NCI-H1930 (cell line): ENCODE measurements around the gene CFAP54.
"Not testable (repeated sequence)": the region's sequence is repeated elsewhere in the genome, so short reads cannot be mapped to it uniquely, and the experiment has no call there.

Experiments
- DNase-seq, 2 experiments: peaks; one replicate each; lab custom pipeline; 2025; lab: John Stamatoyannopoulos, UW

The CFAP54 gene

GRCh38 chr12:96473394-96474093, 15.8 kb upstream of the CFAP54 start:
- DNase-seq: no peak

DNA sequence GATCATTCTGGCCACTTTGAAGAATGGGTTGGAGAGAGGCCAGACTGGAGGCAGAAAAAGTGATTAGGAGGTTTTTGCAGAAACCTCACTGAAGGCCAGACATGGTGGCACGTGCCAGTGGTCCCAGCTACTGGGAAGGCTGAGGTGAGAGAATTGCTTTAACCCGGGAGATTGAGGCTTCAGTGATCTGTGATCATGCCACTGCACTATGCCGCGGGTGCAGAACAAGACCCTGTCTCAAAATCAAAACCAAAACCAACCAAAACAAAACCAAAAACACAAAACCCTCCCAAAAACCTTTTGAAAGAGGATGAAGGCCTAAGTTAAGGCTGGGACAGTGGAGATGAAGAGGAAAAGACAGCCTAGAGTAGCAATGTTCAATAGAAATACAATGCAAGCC, 15.2 kb upstream of the CFAP54 start:
- DNase-seq: no peak

- no peak for DNase-seq
Measured at GRCh38 chr12:96478011-96478410, 11.4 kb upstream of the CFAP54 start.

- no peak for DNase-seq
Measured at GRCh38 chr12:96482086-96482485, 7.3 kb upstream of the CFAP54 start.

DNA sequence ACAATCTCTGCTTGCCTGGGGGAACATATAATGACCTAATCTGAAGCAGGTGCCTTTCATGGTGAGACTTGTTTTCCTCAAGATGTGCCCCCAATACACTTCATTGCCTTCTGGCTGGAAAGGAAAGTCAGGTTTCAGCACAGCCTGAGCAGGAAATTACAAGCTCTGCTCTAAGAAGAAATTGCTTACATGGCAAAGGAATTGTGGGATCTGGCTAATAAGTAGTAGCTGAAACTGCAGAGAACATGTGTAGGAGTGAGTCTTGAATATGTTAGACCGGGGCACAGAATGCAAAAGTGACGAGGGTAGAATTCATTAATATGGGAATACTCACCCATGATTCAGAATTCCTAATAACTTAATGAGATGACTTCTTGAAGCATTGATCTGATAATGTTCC, 6.3 kb upstream of the CFAP54 start:
- DNase-seq: no peak

GRCh38 chr12:96486751-96487613, 2.4 kb upstream of the CFAP54 start:
- no peak for DNase-seq

DNA sequence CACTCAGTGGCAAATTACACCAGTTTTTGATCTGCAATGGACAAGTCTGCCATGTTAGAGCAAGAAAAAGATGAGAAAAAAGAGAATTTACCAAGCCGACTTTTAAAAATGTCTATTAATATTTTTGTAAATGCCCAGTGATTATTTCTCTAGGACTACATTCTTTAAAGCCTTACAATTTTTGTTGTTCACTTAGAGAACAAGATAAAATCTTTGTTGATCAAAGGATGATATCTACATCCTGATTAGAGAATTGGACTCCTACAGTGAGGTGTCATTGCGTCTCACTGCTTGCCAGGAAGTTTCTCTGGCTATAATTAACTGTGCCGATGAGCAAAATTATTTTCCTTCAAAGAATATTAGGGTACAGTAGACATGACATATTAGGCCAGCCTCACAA, 1.7 kb upstream of the CFAP54 start:
- DNase-seq: no peak

DNA sequence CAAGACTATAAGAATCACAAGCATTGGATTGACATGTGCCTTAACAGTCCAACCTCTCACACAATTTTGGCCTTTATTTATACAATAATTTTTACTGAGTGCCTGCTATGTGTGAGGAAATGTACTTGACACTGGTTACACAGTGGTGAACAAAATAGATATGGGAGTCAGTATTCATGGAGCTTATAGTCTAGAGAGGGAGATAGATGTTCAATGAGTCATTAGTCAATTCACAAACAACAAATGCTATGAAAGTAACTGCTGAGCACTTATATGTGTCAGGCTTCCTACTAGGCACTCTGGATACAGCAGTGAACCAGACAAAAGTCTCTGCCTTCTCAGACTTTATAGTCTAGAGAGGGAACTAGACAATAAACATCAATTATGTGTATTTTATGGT, 3.7 kb downstream of the CFAP54 start:
- no peak for DNase-seq

DNA sequence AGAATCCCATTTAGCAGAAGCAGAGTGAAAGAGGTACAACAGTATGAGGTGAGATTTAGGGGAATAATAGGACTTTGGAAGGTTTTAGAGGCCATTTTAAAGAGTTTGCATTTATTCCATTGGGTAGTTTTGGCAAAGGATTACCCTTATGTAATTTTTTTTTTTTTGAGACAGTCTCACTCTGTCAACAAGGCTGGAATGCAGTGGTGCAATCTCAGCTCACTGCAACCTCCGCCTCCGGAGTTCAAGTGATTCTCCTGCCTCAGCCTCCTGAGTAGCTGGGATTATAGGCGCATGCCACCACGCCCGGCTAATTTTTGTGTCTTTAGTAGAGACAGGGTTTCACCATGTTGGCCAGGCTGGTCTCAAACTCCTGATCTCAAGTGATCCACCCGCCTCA, 4.8 kb downstream of the CFAP54 start:
- DNase-seq: not testable (repeated sequence)

DNA sequence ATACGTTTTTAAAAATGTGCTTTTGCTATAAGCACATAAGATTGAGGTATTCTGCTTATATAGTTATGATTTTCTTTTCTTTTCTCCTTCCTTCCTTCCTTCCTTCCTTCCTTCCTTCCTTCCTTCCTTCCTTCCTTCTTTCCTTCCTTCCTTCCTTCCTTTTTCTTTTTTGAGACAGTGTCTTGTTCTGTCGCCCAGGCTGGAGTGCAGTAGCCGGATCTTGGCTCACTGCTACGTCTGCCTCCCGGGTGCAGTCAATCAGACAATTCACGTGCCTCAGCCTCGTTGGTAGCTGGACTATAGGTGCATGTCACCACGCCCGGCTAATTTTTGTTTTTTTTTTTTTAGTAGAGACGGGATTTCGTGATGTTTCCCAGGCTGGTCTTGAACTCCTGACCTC, 5.8 kb downstream of the CFAP54 start:
- no peak for DNase-seq

DNA sequence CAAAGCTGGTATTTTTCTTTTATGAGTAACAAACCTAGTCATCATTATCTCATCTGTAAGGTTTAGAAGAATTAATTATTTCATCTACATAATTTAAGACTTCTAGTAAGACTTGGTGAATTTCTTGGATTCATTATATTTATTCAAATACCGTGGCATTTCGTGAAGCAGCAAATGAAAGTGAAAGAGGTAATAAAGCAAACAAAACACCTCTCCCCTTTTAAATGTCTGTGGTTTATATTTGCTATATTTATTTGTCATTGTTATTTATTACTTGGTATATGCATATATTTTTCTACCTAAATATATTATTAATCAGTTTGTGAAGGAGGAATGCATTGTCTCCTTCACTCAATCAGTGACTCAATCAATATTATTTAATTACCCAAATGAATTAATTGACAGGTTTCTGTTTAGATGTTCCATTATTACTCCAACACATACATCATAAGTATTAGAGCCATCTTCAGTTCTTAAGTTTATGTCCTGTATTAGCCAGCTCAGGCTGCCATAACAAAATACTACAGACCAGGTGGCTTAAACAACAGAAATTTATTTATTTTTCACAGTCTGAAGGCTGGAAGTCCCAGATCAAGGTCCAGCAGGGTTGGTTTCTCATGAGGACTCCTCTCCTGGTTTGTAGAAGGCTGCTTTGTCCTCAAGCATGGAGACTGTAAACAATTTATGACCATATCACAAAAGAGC, 6.6 kb downstream of the CFAP54 start:
- no peak for DNase-seq

DNA sequence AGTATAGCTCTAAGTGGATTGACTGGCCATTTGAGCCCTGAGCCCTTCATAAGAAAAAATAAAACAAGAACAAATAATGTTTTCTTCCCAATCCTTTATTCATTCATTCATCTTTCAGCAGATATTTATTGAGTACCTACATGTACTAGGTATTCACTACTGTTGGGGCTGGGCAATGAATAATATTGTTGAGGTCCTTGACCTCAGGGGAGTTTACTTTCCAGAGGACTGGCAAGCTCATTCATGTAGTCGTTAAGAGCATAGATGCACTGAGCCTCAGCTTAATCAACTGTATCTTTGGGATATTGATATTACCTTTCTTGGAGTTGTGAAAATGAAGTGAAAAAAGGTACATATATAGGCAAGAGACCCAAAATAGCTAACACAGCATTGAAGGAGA, 7.6 kb downstream of the CFAP54 start:
- DNase-seq: no peak

DNA sequence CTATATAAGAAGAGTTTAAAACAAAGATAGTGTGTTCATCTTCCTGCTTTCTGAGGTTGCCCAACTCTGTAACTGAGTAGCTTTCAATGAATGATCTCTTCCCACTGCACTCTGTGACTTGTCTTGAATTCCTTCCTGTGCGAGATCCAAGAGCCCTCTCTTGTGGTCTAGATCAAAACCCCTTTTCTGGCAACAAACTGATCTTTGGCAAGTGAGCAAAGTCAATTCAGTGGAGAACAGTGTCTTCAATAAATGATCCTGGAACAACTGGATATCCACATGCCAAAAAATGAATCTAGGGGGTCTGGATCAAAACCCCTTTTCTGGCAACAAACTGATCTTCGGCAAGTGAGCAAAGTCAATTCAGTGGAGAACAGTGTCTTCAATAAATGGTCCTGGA, 8.5 kb downstream of the CFAP54 start:
- no peak for DNase-seq

- DNase-seq: no peak
Measured at GRCh38 chr12:96500693-96501092, 11.3 kb downstream of the CFAP54 start.

GRCh38 chr12:96501133-96501761, 11.9 kb downstream of the CFAP54 start:
- no peak for DNase-seq

DNA sequence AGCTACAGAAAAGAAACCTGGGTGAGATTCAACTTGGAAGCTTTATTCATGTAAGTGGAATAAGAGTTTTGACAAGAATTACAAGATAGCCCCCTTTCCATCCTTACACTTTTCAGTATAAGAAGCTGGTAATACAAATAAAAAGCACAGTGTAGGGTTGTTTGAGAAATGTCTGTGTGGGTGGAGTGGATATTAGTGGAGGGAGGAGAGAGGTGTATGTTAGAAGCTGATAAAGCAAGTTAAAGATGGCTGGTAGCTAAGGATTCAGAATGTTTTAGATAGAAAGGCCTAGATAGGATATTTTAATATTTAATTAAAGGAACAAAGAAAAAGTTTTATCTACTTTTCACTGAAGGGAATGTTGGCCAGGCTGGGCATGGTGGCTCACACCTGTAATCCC, 12.5 kb downstream of the CFAP54 start:
- no peak for DNase-seq

DNA sequence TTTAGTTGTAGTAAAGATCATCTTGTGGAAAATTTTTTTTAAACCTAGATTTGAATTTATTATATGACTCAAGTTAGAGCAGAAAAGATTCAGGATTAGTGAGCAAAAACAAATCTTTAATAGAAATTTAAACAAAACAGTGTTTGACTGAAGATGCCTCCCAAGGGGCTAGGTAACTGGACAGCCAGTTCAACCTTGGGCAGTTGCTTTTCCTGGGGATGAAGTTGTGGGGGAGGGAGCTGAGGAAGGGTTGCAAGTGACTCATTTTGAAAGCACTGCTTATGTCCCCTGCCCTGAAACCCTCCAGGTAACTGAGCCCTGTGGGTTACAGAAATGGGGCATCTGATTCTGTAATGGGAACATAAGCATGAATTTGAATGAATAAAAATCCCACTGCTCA, 13.1 kb downstream of the CFAP54 start:
- no peak for DNase-seq

DNA sequence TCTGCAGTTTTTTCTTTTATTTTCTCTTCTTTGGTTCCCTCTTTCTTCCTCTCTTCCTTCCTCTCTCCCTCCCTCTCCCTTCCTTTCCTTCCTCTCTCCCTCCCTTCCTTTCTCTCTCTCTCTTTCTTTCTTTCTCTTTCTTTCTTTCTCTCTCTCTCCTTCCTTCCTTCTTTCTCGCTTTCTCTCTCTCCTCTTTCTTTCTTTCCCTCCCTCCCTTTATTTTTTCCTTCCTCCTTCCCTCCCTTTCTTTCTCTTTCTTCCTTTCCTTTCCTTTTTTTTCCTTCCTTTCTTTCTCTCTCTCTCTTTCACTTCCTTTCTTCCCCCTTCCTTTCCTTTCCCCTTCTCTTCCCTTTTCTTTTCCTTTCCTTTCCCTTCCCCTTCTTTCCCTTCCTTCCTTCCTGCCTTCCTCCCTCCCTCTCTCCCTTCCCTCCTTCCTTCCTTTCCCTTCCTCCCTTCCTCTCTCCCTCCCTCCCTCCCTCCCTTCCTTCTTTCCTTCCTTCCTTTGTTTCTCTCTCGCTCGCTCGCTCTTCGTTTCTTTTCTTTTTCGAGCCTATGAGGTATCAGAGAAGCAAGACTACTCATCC, 13.7 kb downstream of the CFAP54 start:
- no peak for DNase-seq

- DNase-seq: no peak
Measured at GRCh38 chr12:96503976-96504375, 14.6 kb downstream of the CFAP54 start.

DNA sequence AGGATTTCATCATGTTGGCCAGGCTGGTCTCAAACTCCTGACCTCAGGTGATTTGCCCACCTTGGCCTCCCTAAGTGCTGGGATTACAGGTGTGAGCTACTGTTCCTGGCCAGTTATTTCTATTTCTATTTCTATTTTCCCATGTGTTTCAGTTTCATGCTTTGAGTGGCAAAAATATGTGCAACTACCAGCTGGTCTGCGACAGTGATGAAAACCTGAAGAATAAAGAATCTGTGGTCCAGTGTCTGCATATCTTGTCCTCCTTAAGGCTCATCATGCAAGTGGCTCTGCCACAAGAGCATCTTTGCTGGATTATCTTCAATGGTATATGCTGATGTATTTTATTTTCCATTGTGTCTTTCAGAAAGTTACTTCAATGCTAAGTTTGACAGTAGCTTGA, 17.4 kb downstream of the CFAP54 start:
- no peak for DNase-seq

DNA sequence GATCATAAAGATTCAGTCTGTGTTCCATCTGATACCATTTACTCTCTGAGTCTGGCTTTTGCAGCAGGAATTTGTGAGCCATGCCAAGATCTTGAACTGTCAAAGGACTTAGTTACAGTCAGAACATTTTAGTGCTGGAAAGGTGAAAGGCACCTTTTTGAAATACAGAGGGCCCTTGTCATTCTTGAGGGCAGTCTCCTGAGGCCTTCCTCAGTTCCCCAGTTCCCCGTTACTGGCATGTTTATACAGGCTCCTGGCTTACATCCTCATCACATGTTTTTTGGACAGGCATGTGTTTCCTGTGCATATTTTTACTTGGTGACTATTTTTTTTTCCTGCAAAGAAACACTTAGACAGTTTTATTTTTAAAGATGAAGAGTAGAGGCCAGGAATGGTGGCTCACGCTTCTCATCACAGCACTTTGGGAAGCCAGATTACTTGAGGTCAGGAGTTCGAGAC, 21.0 kb downstream of the CFAP54 start:
- DNase-seq: no peak

DNA sequence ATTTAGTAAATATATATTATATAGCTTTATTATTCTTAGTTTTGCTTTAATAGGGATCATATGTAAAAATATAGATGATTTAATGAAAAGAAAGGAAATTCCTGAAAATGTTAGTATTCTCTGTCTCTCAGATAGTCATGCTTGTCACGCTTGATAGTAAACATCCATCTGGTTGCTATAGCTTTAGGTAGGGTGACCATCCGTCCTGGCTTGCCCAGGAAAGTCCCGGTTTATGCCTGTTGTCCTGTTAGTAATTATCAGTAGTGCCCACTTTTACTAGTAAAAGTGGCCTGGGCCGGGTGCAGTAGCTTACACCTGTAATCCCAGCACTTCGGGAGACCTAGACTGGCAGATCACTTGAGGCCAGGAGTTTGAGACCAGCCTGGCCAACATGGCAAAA, 23.8 kb downstream of the CFAP54 start:
- no peak for DNase-seq
